Liver (tissue), 9 donors: ENCODE data around the gene CCL19. TPM values are rescaled to one million over a fixed set of nuclear protein-coding genes. Genes with fewer than 3 reads are reported as not detected.

ENCODE experiments used
- DNase-seq: peaks from one replicate; pipeline ENCODE4 v3.0.0-alpha.2; 2017; ENCODE audit warnings: low spot score
- H3K27ac ChIP-seq, 2 donors: one replicate each; pipeline ENCODE4 v1.7.0; 2013; ENCODE audit warnings: inconsistent platforms in 2 of 2, low read length in 2 of 2, control low read depth in 1 of 2, low read depth in 1 of 2, mild to moderate bottlenecking in 1 of 2
- H3K27me3 ChIP-seq, 4 donors: one replicate each; pipeline versions ENCODE4 v1.6.1 to v1.7.0; 2013; ENCODE audit warnings: low read length in 3 of 4, inconsistent platforms in 1 of 4, mild to moderate bottlenecking in 1 of 4, moderate library complexity in 1 of 4; ENCODE audit not compliant: control insufficient read depth in 4 of 4, insufficient read depth in 4 of 4
- H3K36me3 ChIP-seq, 4 donors: one replicate each; pipeline versions ENCODE4 v1.6.1 to v1.7.0; 2013; ENCODE audit warnings: low read length in 3 of 4, mild to moderate bottlenecking in 3 of 4, low read depth in 1 of 4, moderate library complexity in 1 of 4; ENCODE audit not compliant: control insufficient read depth in 4 of 4, insufficient read depth in 3 of 4
- H3K4me1 ChIP-seq, 4 donors: one replicate each; pipeline versions ENCODE4 v1.6.1 to v1.7.0; 2013; ENCODE audit warnings: low read length in 3 of 4, mild to moderate bottlenecking in 3 of 4, moderate library complexity in 1 of 4; ENCODE audit not compliant: control insufficient read depth in 4 of 4, insufficient read depth in 4 of 4
- H3K4me3 ChIP-seq, 3 donors: one replicate each; pipeline versions ENCODE4 v1.6.1 to v1.7.0; 2013; ENCODE audit warnings: low read length in 3 of 3, control low read depth in 1 of 3, low read depth in 1 of 3, mild to moderate bottlenecking in 1 of 3
- H3K9ac ChIP-seq, 2 donors: one replicate each; pipeline ENCODE4 v1.7.0; 2013; ENCODE audit warnings: low read length in 2 of 2, mild to moderate bottlenecking in 2 of 2, moderate library complexity in 2 of 2, control low read depth in 1 of 2, low read depth in 1 of 2
- H3K9me3 ChIP-seq, 4 donors: one replicate each; pipeline versions ENCODE4 v1.6.1 to v1.7.0; 2013; ENCODE audit warnings: low read length in 3 of 4; ENCODE audit not compliant: control insufficient read depth in 4 of 4
- CTCF ChIP-seq: fragments of 150-350 bp; IDR thresholded peaks from 2 replicates; pipeline ENCODE4 v1.5.1; 2017; ENCODE audit warnings: improper control_type of control experiment, low read depth, low read length; ENCODE audit not compliant: missing input control
- EGR1 ChIP-seq, 2 donors: IDR thresholded peaks; 2 replicates each; pipeline ENCODE4 v1.6.1; 2016 to 2018; ENCODE audit warnings: antibody characterized with exemption in 2 of 2, low read depth in 2 of 2
- FOXA1 ChIP-seq: IDR thresholded peaks from 2 replicates; pipeline ENCODE4 v1.6.1; 2016; ENCODE audit warnings: antibody characterized with exemption
- FOXA2 ChIP-seq: IDR thresholded peaks from 2 replicates; pipeline ENCODE4 v1.6.1; 2016; ENCODE audit warnings: antibody characterized with exemption
- GABPA ChIP-seq, 2 donors: IDR thresholded peaks in 1 of 2; conservative IDR thresholded peaks in 1 of 2; 2 replicates each; pipeline ENCODE4 v1.6.1; 2016; ENCODE audit warnings: antibody characterized with exemption in 2 of 2, mild to moderate bottlenecking in 1 of 2, moderate library complexity in 1 of 2
- HNF4A ChIP-seq, 2 donors: conservative IDR thresholded peaks; 2 replicates each; pipeline ENCODE4 v1.6.1; 2016; ENCODE audit warnings: antibody characterized with exemption in 2 of 2, mild to moderate bottlenecking in 2 of 2
- HNF4G ChIP-seq: IDR thresholded peaks from 2 replicates; pipeline ENCODE4 v1.6.1; 2016; ENCODE audit warnings: antibody characterized with exemption
- JUND ChIP-seq, 2 donors: IDR thresholded peaks; 2 replicates each; pipeline ENCODE4 v1.6.1; 2016; ENCODE audit warnings: antibody characterized with exemption in 2 of 2
- MAX ChIP-seq: IDR thresholded peaks from 2 replicates; pipeline ENCODE4 v1.6.1; 2016; ENCODE audit warnings: antibody characterized with exemption
- NR2F2 ChIP-seq: IDR thresholded peaks from 2 replicates; pipeline ENCODE4 v1.6.1; 2016; ENCODE audit warnings: antibody characterized with exemption
- RAD21 ChIP-seq, 2 donors: IDR thresholded peaks; 2 replicates each; pipeline ENCODE4 v1.6.1; 2016; ENCODE audit warnings: antibody characterized with exemption in 2 of 2, mild to moderate bottlenecking in 2 of 2
- REST ChIP-seq: IDR thresholded peaks from 2 replicates; pipeline ENCODE4 v1.6.1; 2016; ENCODE audit warnings: antibody characterized with exemption, mild to moderate bottlenecking
- RXRA ChIP-seq, 2 donors: IDR thresholded peaks; 2 replicates each; pipeline ENCODE4 v1.6.1; 2017 to 2018; ENCODE audit warnings: antibody characterized with exemption in 2 of 2, mild to moderate bottlenecking in 1 of 2
- SP1 ChIP-seq: IDR thresholded peaks from 2 replicates; pipeline ENCODE4 v1.6.1; 2018; ENCODE audit warnings: antibody characterized with exemption, mild to moderate bottlenecking
- TAF1 ChIP-seq: conservative IDR thresholded peaks from 2 replicates; pipeline ENCODE4 v1.6.1; 2016; ENCODE audit warnings: antibody characterized with exemption, mild to moderate bottlenecking
- YY1 ChIP-seq: IDR thresholded peaks from 2 replicates; pipeline ENCODE4 v1.6.1; 2016; ENCODE audit warnings: antibody characterized with exemption, mild to moderate bottlenecking
- WGBS: extraction: QIAGEN DNeasy Blood & Tissue Kit; methylation state at CpG from one replicate; pipeline ENCODE4 v1.1.7; 2013; 5-methylcytosine and 5-hydroxymethylcytosine counted together
- polyA plus RNA-seq, 2 donors: library from polyadenylated mRNA; stranded (reverse) in 1 of 2; unstranded in 1 of 2; fragments of 200-250 nt in 1 of 2; fragments of >200 nt in 1 of 2; fragmentation: Nextera tagmentation in 1 of 2; extraction: Ambion mirVana in 1 of 2; gene quantifications; one replicate each; pipeline versions ENCODE4 v1.2.1 to v1.2.3, GENCODE V29; 2013 to 2015
- total RNA-seq, 2 donors: library from RNA; depleted of rRNA; stranded (reverse); fragments of >200 nt; gene quantifications; one replicate each; pipeline ENCODE4 v1.2.3, GENCODE V29; 2014
- TF ChIP-seq, protein P1 (sequence below): IDR thresholded peaks from 2 replicates; pipeline ENCODE4 v1.6.1; 2016; ENCODE audit warnings: antibody characterized with exemption
- TF ChIP-seq, protein P2 (sequence below): IDR thresholded peaks from 2 replicates; pipeline ENCODE4 v1.6.1; 2016; ENCODE audit warnings: antibody characterized with exemption
- donor health status: healthy.
- donor health status: healthy.
- donor health status: healthy.
- donor health status: healthy.
- donor health status: healthy.

Gene CCL19
- total and polyA plus RNA-seq, 4 donors = 0.33 to 2.9 (median 0.65) TPM; not detected in 1

- Histone ChIP-seq H3K4me3 (no peak overlapping the region), H3K27me3 (no peaks in the 10 kb centered on the region), H3K4me1 (peaks cover 2 to 11% (median 6%) of the 10 kb centered on the region in 4 donors), H3K36me3 (peaks cover 0 to 14% (median 0%) of the 10 kb centered on the region in 4 donors), H3K9ac (no peak overlapping the region), H3K27ac (no peak overlapping the region), H3K9me3 (no peaks in the 10 kb centered on the region)
- TF ChIP-seq MAX (no peak), FOXA1 (no peak), HNF4G (no peak), SP1 (no peak), RXRA (IDR thresholded peaks at IDR 0.05) (no peak), YY1 (no peak), GABPA (IDR thresholded peaks at IDR 0.05 in 1 of 2, conservative IDR thresholded peaks at IDR 0.05 in 1 of 2) (no peak), RAD21 (IDR thresholded peaks at IDR 0.05) (no peak), FOXA2 (no peak), TAF1 (no peak), JUND (IDR thresholded peaks at IDR 0.05) (no peak)
- DNase-seq = no peak
- 85% methylated on average over 8 of the region's 8 CpGs for WGBS
Observed at GRCh38 chr9:34659592-34660253, 31.4 kb downstream of the CCL19 start.

DNA sequence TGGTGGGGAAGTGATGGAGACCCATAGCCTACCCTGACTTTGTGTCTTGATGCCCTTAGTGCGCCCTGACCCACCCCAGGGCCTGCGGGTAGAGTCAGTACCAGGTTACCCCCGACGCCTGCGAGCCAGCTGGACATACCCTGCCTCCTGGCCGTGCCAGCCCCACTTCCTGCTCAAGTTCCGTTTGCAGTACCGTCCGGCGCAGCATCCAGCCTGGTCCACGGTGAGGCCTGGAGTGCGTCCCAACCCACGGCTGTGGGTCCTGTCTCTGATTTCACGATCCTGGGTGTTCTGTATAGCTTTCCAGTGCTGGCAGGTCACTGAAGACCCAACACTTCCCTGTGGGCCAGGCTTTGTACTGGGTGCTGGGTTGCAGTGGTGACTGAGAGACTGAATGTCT, 32.6 kb downstream of the CCL19 start:
- no peak for TF ChIP-seq RXRA (IDR thresholded peaks at IDR 0.05)
- no peak for TF ChIP-seq REST
- no peak for TF ChIP-seq FOXA2
- TF ChIP-seq, protein P1, sequence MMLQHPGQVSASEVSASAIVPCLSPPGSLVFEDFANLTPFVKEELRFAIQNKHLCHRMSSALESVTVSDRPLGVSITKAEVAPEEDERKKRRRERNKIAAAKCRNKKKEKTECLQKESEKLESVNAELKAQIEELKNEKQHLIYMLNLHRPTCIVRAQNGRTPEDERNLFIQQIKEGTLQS = no peak
- TF ChIP-seq NR2F2 = no peak
- TF ChIP-seq HNF4G = no peak
- TF ChIP-seq EGR1 (IDR thresholded peaks at IDR 0.05; ENCODE audit: low read depth in 2 of 2) = no peak
- TF ChIP-seq TAF1 = no peak
- TF ChIP-seq YY1 = no peak
- no peak for TF ChIP-seq HNF4A (conservative IDR thresholded peaks at IDR 0.05)
- TF ChIP-seq MAX = no peak
- no peak for TF ChIP-seq JUND (IDR thresholded peaks at IDR 0.05)
- no peak for TF ChIP-seq FOXA1
- no peak for TF ChIP-seq RAD21 (IDR thresholded peaks at IDR 0.05)
- no peak for TF ChIP-seq CTCF
- TF ChIP-seq, protein P2, sequence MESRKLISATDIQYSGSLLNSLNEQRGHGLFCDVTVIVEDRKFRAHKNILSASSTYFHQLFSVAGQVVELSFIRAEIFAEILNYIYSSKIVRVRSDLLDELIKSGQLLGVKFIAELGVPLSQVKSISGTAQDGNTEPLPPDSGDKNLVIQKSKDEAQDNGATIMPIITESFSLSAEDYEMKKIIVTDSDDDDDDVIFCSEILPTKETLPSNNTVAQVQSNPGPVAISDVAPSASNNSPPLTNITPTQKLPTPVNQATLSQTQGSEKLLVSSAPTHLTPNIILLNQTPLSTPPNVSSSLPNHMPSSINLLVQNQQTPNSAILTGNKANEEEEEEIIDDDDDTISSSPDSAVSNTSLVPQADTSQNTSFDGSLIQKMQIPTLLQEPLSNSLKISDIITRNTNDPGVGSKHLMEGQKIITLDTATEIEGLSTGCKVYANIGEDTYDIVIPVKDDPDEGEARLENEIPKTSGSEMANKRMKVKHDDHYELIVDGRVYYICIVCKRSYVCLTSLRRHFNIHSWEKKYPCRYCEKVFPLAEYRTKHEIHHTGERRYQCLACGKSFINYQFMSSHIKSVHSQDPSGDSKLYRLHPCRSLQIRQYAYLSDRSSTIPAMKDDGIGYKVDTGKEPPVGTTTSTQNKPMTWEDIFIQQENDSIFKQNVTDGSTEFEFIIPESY = no peak
- H3K27me3 ChIP-seq = no peaks in the 10 kb centered on the region
- 97% methylated on average over 14 of the region's 14 CpGs for WGBS
- no peak for DNase-seq
- no peak overlapping the region for H3K4me3 ChIP-seq
- no peak overlapping the region for H3K27ac ChIP-seq
- H3K9ac ChIP-seq = no peak overlapping the region
- peaks cover 0 to 14% (median 0%) of the 10 kb centered on the region in 4 donors for H3K36me3 ChIP-seq
- no peaks in the 10 kb centered on the region for H3K9me3 ChIP-seq
- H3K4me1 ChIP-seq = peaks cover 4 to 8% (median 6%) of the 10 kb centered on the region in 4 donors
